Skeletal muscle tissue (tissue), 4 donors: Measurements from ENCODE around the gene PAX4. TPM values are rescaled to one million over a fixed set of nuclear protein-coding genes. Genes with fewer than 3 reads are reported as not detected.

Experiments
- H3K27ac ChIP-seq: one replicate; pipeline ENCODE4 v1.7.0; 2013; ENCODE audit warnings: mild to moderate bottlenecking, low read depth, low read length, inconsistent platforms
- H3K27me3 ChIP-seq, 3 donors: one replicate each; pipeline ENCODE4 v1.7.0; 2013; ENCODE audit warnings: low read length in 3 of 3; ENCODE audit not compliant: control insufficient read depth in 3 of 3, insufficient read depth in 3 of 3
- H3K36me3 ChIP-seq, 3 donors: one replicate each; pipeline ENCODE4 v1.7.0; 2013; ENCODE audit warnings: low read length in 3 of 3; ENCODE audit not compliant: control insufficient read depth in 3 of 3, insufficient read depth in 3 of 3
- H3K4me1 ChIP-seq, 3 donors: one replicate each; pipeline ENCODE4 v1.7.0; 2013; ENCODE audit warnings: low read length in 3 of 3, mild to moderate bottlenecking in 3 of 3; ENCODE audit not compliant: control insufficient read depth in 3 of 3, insufficient read depth in 3 of 3
- H3K4me3 ChIP-seq, 3 donors: one replicate each; pipeline ENCODE4 v1.7.0; 2013; ENCODE audit warnings: low read length in 3 of 3
- H3K9ac ChIP-seq, 3 donors: one replicate each; pipeline ENCODE4 v1.7.0; 2013; ENCODE audit warnings: low read length in 3 of 3, mild to moderate bottlenecking in 3 of 3, moderate library complexity in 2 of 3, low read depth in 1 of 3
- H3K9me3 ChIP-seq, 3 donors: one replicate each; pipeline ENCODE4 v1.7.0; 2013; ENCODE audit warnings: low read length in 3 of 3; ENCODE audit not compliant: control insufficient read depth in 3 of 3
- total RNA-seq: library from RNA; depleted of rRNA; stranded (reverse); fragments of >200 nt; gene quantifications from one replicate; pipeline ENCODE4 v1.2.3, GENCODE V29; 2014
- donor health status: Osteomylitis.

The PAX4 gene
- total RNA-seq, 1 donor from 2014 or later, result not detected

GRCh38 chr7:127652333-127653248, 34.6 kb upstream of the PAX4 start:
- H3K4me1 ChIP-seq, result peaks cover 14 to 42% (median 22%) of the 10 kb centered on the region in 3 donors
- peak overlapping the region; percentile 82 for H3K27ac ChIP-seq
- H3K27me3 ChIP-seq, result no peaks in the 10 kb centered on the region
- no peaks in the 10 kb centered on the region for H3K9me3 ChIP-seq
- no peaks in the 10 kb centered on the region for H3K36me3 ChIP-seq
- peak overlapping the region; percentile 93 to 98 (median 98) for H3K4me3 ChIP-seq
- H3K9ac ChIP-seq, result peak overlapping the region; percentile 91 to 94 (median 92)

DNA sequence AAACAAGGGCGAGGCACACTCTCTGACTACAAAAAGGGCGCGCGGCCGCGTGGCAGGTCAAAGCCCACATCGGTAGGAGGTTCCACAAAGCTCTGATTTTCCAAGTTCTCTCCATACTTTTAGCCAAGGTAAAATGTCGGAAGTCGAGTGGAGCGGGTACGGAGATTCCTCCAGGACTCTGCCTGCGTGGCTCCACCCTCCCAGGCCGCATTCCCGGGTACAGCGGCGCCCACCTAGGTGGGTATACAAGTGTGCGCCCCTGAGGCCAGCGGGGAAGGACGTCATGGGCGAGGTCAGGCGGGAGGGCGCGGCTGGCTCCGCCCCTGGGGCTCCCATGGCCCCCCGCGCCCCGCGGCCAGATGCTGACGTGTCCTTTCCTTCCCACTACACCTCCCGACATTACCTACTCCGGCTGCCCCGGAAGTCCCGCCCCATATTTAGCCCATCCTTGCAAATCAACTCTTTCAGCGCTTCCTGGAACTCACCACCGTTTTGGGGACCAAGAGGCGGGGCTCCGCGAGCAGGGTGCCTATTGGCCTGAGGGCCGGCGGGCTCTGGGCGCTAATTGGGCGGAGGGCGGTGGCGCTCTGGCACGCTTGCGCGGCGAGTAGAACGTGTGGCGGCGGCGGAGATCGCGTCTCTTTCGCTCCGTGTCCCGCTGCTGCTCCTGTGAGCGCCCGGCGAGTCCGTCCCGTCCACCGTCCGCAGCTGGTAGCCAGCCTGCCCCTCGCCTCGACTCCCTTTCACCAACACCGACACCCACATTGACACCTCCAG, 33.8 kb upstream of the PAX4 start, which contains the start of gene SND1:
Gene SND1 (plus strand): TSS at position 639 of the 777 bp plus-strand sequence. CDS start 180 bp downstream, outside the sequence.
- no peaks in the 10 kb centered on the region for H3K27me3 ChIP-seq
- H3K27ac ChIP-seq, result peak within 1 kb of the TSS; percentile 97
- H3K9ac ChIP-seq, result peak within 1 kb of the TSS; percentile 94 to 95 (median 95)
- H3K4me1 ChIP-seq, result peaks cover 14 to 42% (median 22%) of the 10 kb centered on the region in 3 donors
- no peaks in the 10 kb centered on the region for H3K36me3 ChIP-seq
- H3K4me3 ChIP-seq, result peak within 1 kb of the TSS; percentile 93 to 98 (median 98)
- H3K9me3 ChIP-seq, result no peaks in the 10 kb centered on the region

DNA sequence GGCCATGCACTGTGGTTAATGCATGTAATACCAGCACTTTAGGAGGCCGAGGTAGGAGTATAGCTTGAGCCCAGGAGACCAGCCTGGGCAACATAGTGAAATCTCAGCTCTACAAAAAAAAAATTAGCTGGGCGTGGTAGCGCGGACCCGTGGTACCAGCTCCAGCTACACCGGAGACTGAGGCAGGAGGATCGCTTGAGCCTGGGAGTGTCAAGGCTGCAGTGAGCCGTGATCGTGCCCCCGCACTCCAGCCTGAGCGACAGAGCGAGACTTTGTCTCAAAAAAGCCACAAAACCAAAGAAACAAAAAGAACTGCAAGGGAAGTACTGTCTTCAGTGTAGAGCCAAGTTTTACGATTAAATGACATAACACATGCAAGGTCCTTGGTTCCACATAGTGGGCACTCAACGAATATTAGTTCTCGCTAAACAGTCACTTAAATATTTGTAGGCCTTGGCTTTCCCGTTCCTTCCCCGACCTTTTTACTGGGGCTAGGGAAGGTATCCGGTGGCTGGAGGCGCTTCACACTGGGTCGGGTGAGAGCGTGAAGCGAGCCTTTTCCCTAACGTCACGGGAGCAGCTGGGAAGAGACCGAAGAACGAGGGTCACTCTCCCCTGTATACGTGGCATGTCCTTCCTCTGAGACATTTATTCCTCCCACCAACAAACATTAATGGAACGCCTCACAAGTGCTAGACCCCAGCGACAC, 33.1 kb upstream of the PAX4 start:
- Histone ChIP-seq H3K36me3 (no peaks in the 10 kb centered on the region), H3K9me3 (no peaks in the 10 kb centered on the region), H3K27ac (peak overlapping the region; percentile 97), H3K27me3 (no peaks in the 10 kb centered on the region), H3K4me3 (peak overlapping the region; percentile 85 to 98 (median 87)), H3K9ac (peak overlapping the region; percentile 93 to 95 (median 95)), H3K4me1 (peaks cover 14 to 42% (median 22%) of the 10 kb centered on the region in 3 donors)

DNA sequence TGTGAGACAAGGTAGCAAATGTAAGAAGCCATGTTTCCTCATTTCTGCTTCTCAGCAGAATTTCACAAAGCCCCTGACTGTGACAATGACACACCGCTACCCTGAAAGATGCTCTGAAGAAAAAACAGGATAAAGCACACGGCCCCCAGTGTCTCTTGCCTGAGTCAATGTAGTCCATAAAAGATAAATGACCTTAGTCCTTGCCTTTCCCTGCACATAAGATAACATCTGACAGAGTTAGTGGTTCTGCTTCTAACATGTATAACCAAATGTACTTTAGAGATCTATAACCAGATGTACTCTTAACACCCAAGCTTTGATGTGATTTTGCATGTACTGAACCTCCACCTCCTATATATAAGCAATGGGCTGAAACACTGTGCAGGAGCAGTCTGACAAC, 31.0 kb upstream of the PAX4 start:
- Histone ChIP-seq H3K27me3 (no peaks in the 10 kb centered on the region), H3K9ac (no peak overlapping the region), H3K4me3 (no peak overlapping the region), H3K36me3 (no peaks in the 10 kb centered on the region), H3K9me3 (no peaks in the 10 kb centered on the region), H3K4me1 (peaks cover 7 to 28% (median 18%) of the 10 kb centered on the region in 3 donors), H3K27ac (no peak overlapping the region)

- Histone ChIP-seq H3K27me3 (no peaks in the 10 kb centered on the region), H3K4me3 (no peak overlapping the region), H3K9ac (no peak overlapping the region), H3K36me3 (no peaks in the 10 kb centered on the region), H3K9me3 (no peaks in the 10 kb centered on the region), H3K27ac (no peak overlapping the region), H3K4me1 (peaks cover 3 to 15% (median 5%) of the 10 kb centered on the region in 3 donors)
Observed at GRCh38 chr7:127647636-127648035, 29.7 kb upstream of the PAX4 start.

GRCh38 chr7:127644484-127644883, 26.5 kb upstream of the PAX4 start:
- peaks cover 0 to 3% (median 0%) of the 10 kb centered on the region in 3 donors for H3K27me3 ChIP-seq
- no peaks in the 10 kb centered on the region for H3K36me3 ChIP-seq
- H3K9ac ChIP-seq, result no peak overlapping the region
- no peaks in the 10 kb centered on the region for H3K9me3 ChIP-seq
- H3K4me3 ChIP-seq, result no peak overlapping the region
- no peak overlapping the region for H3K27ac ChIP-seq
- no peaks in the 10 kb centered on the region for H3K4me1 ChIP-seq

DNA sequence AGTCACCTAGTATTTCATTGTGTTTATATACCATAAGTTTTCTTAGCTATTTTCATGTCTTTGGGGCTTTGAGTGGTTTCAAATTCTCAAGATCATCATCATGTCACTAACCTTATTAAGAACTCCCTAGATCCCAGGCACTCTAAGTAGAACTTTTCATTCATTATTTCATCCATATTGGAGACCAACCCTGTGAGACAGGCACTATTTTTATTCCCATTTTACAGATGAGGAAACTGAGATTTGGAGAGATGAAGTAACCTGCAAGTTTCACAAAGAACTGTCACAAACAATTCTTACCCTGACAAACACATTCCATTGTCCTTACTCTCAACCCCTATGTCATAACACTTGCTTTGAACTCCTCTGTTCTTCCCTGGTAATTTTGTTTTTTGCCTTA, 20.3 kb upstream of the PAX4 start:
- Histone ChIP-seq H3K9ac (no peak overlapping the region), H3K4me1 (no peaks in the 10 kb centered on the region), H3K9me3 (no peaks in the 10 kb centered on the region), H3K36me3 (no peaks in the 10 kb centered on the region), H3K27ac (no peak overlapping the region), H3K4me3 (no peak overlapping the region), H3K27me3 (peaks cover 3 to 10% (median 3%) of the 10 kb centered on the region in 3 donors)

DNA sequence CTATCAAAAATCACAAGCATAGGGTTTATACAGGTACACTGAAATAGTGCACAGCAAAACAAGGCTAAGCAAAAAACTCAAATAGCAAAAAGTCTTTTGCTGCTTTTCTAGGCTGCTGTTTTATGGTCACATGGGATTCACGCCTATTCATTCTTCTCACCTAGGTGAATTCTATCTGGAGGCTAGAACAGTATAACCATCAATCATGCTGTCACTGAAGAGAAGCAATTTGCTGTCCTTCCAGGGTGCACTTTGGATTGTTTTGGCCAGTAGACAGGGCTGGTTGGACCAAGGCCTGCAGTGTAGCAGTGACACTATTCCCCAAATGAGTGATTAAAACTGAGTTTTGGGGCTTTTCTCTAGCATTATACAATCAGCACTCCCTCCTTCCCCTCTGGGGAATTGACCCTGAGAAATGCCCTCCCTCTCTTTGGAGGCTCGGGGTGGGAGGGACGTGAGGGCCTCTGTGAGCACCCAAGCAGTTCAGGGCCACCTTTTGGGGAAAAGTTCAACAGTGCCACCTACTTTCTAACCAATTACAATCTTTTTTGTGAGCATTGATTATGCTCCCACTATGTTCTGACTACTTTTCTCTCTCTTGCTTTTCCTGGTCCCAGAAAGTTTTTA, 17.8 kb upstream of the PAX4 start:
- Histone ChIP-seq H3K9me3 (no peaks in the 10 kb centered on the region), H3K4me1 (no peaks in the 10 kb centered on the region), H3K4me3 (no peak overlapping the region), H3K9ac (no peak overlapping the region), H3K27me3 (peaks cover 6 to 16% (median 8%) of the 10 kb centered on the region in 3 donors), H3K27ac (no peak overlapping the region), H3K36me3 (no peaks in the 10 kb centered on the region)

DNA sequence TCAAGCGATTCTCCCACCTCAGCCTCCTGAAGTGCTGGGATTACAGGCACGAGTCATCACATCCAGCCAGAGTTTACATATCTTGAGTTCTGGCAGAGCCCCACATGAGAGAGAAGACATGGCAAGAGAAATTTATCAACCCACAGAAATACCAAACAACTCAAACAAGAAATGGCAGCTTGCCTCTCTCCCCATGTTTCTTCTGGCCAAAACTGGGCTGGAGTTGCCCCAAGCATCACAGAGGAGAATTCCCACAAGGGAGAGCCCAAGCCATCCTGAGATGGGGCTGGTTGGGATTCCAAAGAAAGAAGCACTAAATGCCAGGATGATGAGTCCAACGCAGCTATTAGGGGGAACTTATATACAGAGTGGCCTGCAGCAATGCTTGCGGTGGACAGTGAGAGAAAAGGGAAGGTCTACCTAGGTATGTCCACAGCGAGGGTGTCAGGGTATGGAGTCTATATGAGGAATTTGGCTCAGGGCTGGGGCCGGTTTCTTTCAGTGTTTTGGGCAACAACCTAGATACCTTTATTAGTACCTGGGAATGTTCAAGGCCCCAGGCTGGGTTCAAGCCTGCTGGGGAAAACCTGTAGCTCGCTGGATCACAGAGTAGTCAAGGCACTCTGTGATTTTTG, 14.5 kb upstream of the PAX4 start:
- no peaks in the 10 kb centered on the region for H3K36me3 ChIP-seq
- H3K9ac ChIP-seq, result no peak overlapping the region
- H3K4me3 ChIP-seq, result no peak overlapping the region
- H3K9me3 ChIP-seq, result no peaks in the 10 kb centered on the region
- H3K27ac ChIP-seq, result no peak overlapping the region
- peaks cover 5 to 13% (median 6%) of the 10 kb centered on the region in 3 donors for H3K27me3 ChIP-seq
- H3K4me1 ChIP-seq, result no peaks in the 10 kb centered on the region
